ENCODE measurements around the gene FUCA2.

The FUCA2 gene

GRCh38 chr6:143545165-143545564 lies 33.6 kb upstream of the FUCA2 start:
- Histone ChIP-seq H3K9ac (ENCODE audit: low read length) (no peak overlapping the region), H3K27me3 (ENCODE audit: control insufficient read depth in 1 of 2, insufficient read depth in 2 of 2, low read length in 2 of 2) (no peaks in the 10 kb centered on the region), H3K4me3 (ENCODE audit: low read depth in 1 of 2, low read length in 2 of 2) (no peak overlapping the region), H3K36me3 (ENCODE audit: insufficient read depth, low read length) (no peaks in the 10 kb centered on the region), H3K27ac (ENCODE audit: low read depth, low read length) (no peak overlapping the region), H3K4me1 (ENCODE audit: insufficient read depth, low read length) (no peaks in the 10 kb centered on the region), H3K9me3 (ENCODE audit: low read length) (no peaks in the 10 kb centered on the region)

GRCh38 chr6:143544011-143544696 lies 32.6 kb upstream of the FUCA2 start:
- H3K36me3 ChIP-seq (ENCODE audit: insufficient read depth, low read length) = no peaks in the 10 kb centered on the region
- no peak overlapping the region for H3K4me3 ChIP-seq (ENCODE audit: low read depth in 1 of 2, low read length in 2 of 2)
- no peak overlapping the region for H3K27ac ChIP-seq (ENCODE audit: low read depth, low read length)
- no peak overlapping the region for H3K9ac ChIP-seq (ENCODE audit: low read length)
- no peaks in the 10 kb centered on the region for H3K9me3 ChIP-seq (ENCODE audit: low read length)
- H3K4me1 ChIP-seq (ENCODE audit: insufficient read depth, low read length) = no peaks in the 10 kb centered on the region
- H3K27me3 ChIP-seq (ENCODE audit: control insufficient read depth in 1 of 2, insufficient read depth in 2 of 2, low read length in 2 of 2) = no peaks in the 10 kb centered on the region

GRCh38 chr6:143543435-143543834 lies 31.9 kb upstream of the FUCA2 start:
- H3K9ac ChIP-seq (ENCODE audit: low read length) = no peak overlapping the region
- no peak overlapping the region for H3K27ac ChIP-seq (ENCODE audit: low read depth, low read length)
- no peaks in the 10 kb centered on the region for H3K27me3 ChIP-seq (ENCODE audit: control insufficient read depth in 1 of 2, insufficient read depth in 2 of 2, low read length in 2 of 2)
- no peaks in the 10 kb centered on the region for H3K4me1 ChIP-seq (ENCODE audit: insufficient read depth, low read length)
- no peak overlapping the region for H3K4me3 ChIP-seq (ENCODE audit: low read depth in 1 of 2, low read length in 2 of 2)
- H3K36me3 ChIP-seq (ENCODE audit: insufficient read depth, low read length) = no peaks in the 10 kb centered on the region
- H3K9me3 ChIP-seq (ENCODE audit: low read length) = no peaks in the 10 kb centered on the region

- Histone ChIP-seq H3K27me3 (ENCODE audit: control insufficient read depth in 1 of 2, insufficient read depth in 2 of 2, low read length in 2 of 2) (no peaks in the 10 kb centered on the region), H3K27ac (ENCODE audit: low read depth, low read length) (no peak overlapping the region), H3K9ac (ENCODE audit: low read length) (no peak overlapping the region), H3K4me3 (ENCODE audit: low read depth in 1 of 2, low read length in 2 of 2) (no peak overlapping the region), H3K4me1 (ENCODE audit: insufficient read depth, low read length) (peaks cover 4% of the 10 kb centered on the region), H3K9me3 (ENCODE audit: low read length) (no peaks in the 10 kb centered on the region), H3K36me3 (ENCODE audit: insufficient read depth, low read length) (no peaks in the 10 kb centered on the region)
Observed at GRCh38 chr6:143542888-143543287, 31.4 kb upstream of the FUCA2 start.

- no peak overlapping the region for H3K27ac ChIP-seq (ENCODE audit: low read depth, low read length)
- H3K4me1 ChIP-seq (ENCODE audit: insufficient read depth, low read length) = peaks cover 8% of the 10 kb centered on the region
- H3K4me3 ChIP-seq (ENCODE audit: low read depth in 1 of 2, low read length in 2 of 2) = no peak overlapping the region
Observed at GRCh38 chr6:143540192-143540591, 28.7 kb upstream of the FUCA2 start.

GRCh38 chr6:143539734-143540133 lies 28.2 kb upstream of the FUCA2 start:
- H3K36me3 ChIP-seq (ENCODE audit: insufficient read depth, low read length) = no peaks in the 10 kb centered on the region
- no peak overlapping the region for H3K9ac ChIP-seq (ENCODE audit: low read length)
- H3K27ac ChIP-seq (ENCODE audit: low read depth, low read length) = no peak overlapping the region
- no peaks in the 10 kb centered on the region for H3K27me3 ChIP-seq (ENCODE audit: control insufficient read depth in 1 of 2, insufficient read depth in 2 of 2, low read length in 2 of 2)
- no peak overlapping the region for H3K4me3 ChIP-seq (ENCODE audit: low read depth in 1 of 2, low read length in 2 of 2)
- H3K4me1 ChIP-seq (ENCODE audit: insufficient read depth, low read length) = peaks cover 8% of the 10 kb centered on the region
- no peaks in the 10 kb centered on the region for H3K9me3 ChIP-seq (ENCODE audit: low read length)

More at GRCh38 chr6:143540192-143540591, 28.7 kb upstream of the FUCA2 start:
- no peak overlapping the region for H3K9ac ChIP-seq (ENCODE audit: low read length)
- no peaks in the 10 kb centered on the region for H3K27me3 ChIP-seq (ENCODE audit: control insufficient read depth in 1 of 2, insufficient read depth in 2 of 2, low read length in 2 of 2)
- H3K9me3 ChIP-seq (ENCODE audit: low read length) = no peaks in the 10 kb centered on the region
- H3K36me3 ChIP-seq (ENCODE audit: insufficient read depth, low read length) = no peaks in the 10 kb centered on the region

GRCh38 chr6:143539106-143539505 lies 27.6 kb upstream of the FUCA2 start:
- Histone ChIP-seq H3K36me3 (ENCODE audit: insufficient read depth, low read length) (no peaks in the 10 kb centered on the region), H3K4me1 (ENCODE audit: insufficient read depth, low read length) (peaks cover 8% of the 10 kb centered on the region), H3K27me3 (ENCODE audit: control insufficient read depth in 1 of 2, insufficient read depth in 2 of 2, low read length in 2 of 2) (no peaks in the 10 kb centered on the region), H3K9me3 (ENCODE audit: low read length) (no peaks in the 10 kb centered on the region), H3K27ac (ENCODE audit: low read depth, low read length) (no peak overlapping the region), H3K9ac (ENCODE audit: low read length) (no peak overlapping the region), H3K4me3 (ENCODE audit: low read depth in 1 of 2, low read length in 2 of 2) (no peak overlapping the region)

- no peaks in the 10 kb centered on the region for H3K9me3 ChIP-seq (ENCODE audit: low read length)
- H3K9ac ChIP-seq (ENCODE audit: low read length) = no peak overlapping the region
- no peak overlapping the region for H3K27ac ChIP-seq (ENCODE audit: low read depth, low read length)
- H3K4me3 ChIP-seq (ENCODE audit: low read depth in 1 of 2, low read length in 2 of 2) = no peak overlapping the region
- H3K36me3 ChIP-seq (ENCODE audit: insufficient read depth, low read length) = no peaks in the 10 kb centered on the region
- H3K27me3 ChIP-seq (ENCODE audit: control insufficient read depth in 1 of 2, insufficient read depth in 2 of 2, low read length in 2 of 2) = no peaks in the 10 kb centered on the region
- H3K4me1 ChIP-seq (ENCODE audit: insufficient read depth, low read length) = peaks cover 8% of the 10 kb centered on the region
Observed at GRCh38 chr6:143538374-143538773, 26.9 kb upstream of the FUCA2 start.

- Histone ChIP-seq H3K4me3 (ENCODE audit: low read depth in 1 of 2, low read length in 2 of 2) (peak overlapping the region; percentile 47 to 60), H3K4me1 (ENCODE audit: insufficient read depth, low read length) (peaks cover 8% of the 10 kb centered on the region), H3K27me3 (ENCODE audit: control insufficient read depth in 1 of 2, insufficient read depth in 2 of 2, low read length in 2 of 2) (no peaks in the 10 kb centered on the region), H3K9me3 (ENCODE audit: low read length) (no peaks in the 10 kb centered on the region), H3K27ac (ENCODE audit: low read depth, low read length) (no peak overlapping the region), H3K9ac (ENCODE audit: low read length) (no peak overlapping the region), H3K36me3 (ENCODE audit: insufficient read depth, low read length) (no peaks in the 10 kb centered on the region)
Observed at GRCh38 chr6:143536866-143537691, 25.6 kb upstream of the FUCA2 start.

GRCh38 chr6:143536461-143536865 lies 24.9 kb upstream of the FUCA2 start:
- no peak overlapping the region for H3K9ac ChIP-seq (ENCODE audit: low read length)
- H3K4me1 ChIP-seq (ENCODE audit: insufficient read depth, low read length) = peaks cover 8% of the 10 kb centered on the region
- no peaks in the 10 kb centered on the region for H3K9me3 ChIP-seq (ENCODE audit: low read length)
- H3K36me3 ChIP-seq (ENCODE audit: insufficient read depth, low read length) = no peaks in the 10 kb centered on the region
- H3K27me3 ChIP-seq (ENCODE audit: control insufficient read depth in 1 of 2, insufficient read depth in 2 of 2, low read length in 2 of 2) = no peaks in the 10 kb centered on the region
- H3K4me3 ChIP-seq (ENCODE audit: low read depth in 1 of 2, low read length in 2 of 2) = peak overlapping the region; percentile 44 to 60
- H3K27ac ChIP-seq (ENCODE audit: low read depth, low read length) = no peak overlapping the region

- Histone ChIP-seq H3K4me3 (ENCODE audit: low read depth in 1 of 2, low read length in 2 of 2) (no peak overlapping the region), H3K27ac (ENCODE audit: low read depth, low read length) (no peak overlapping the region), H3K27me3 (ENCODE audit: control insufficient read depth in 1 of 2, insufficient read depth in 2 of 2, low read length in 2 of 2) (no peaks in the 10 kb centered on the region), H3K9ac (ENCODE audit: low read length) (no peak overlapping the region), H3K36me3 (ENCODE audit: insufficient read depth, low read length) (no peaks in the 10 kb centered on the region), H3K4me1 (ENCODE audit: insufficient read depth, low read length) (peaks cover 8% of the 10 kb centered on the region), H3K9me3 (ENCODE audit: low read length) (no peaks in the 10 kb centered on the region)
Observed at GRCh38 chr6:143535189-143535614, 23.7 kb upstream of the FUCA2 start.
